ENCODE measurements around the gene SLC8A1. TPM values are rescaled to one million over a fixed set of nuclear protein-coding genes. Genes with fewer than 3 reads are reported as not detected.

Gene SLC8A1
- total RNA-seq, 1 experiment from 2014 or later, result 0.43 TPM

DNA sequence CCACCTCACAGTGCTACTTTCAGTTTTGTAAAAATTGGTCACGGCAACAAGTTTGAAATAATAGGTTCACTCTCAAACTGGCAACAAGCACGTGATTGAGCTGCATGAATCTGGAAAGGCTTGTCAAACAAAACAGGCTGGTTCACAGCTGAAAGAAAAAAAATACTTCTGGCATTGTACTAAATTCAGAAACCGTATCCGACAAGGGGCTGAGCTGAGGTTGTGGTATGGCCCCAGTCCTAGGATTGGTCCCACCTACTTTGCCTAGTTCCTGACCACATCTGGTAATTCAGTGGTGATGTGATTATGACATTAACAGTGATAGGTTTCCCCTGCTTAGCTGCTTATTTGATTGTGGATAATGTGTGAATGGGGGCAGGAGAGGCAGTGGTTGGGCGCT lies 346.3 kb downstream of the SLC8A1 start:
- TF ChIP-seq, protein P1, sequence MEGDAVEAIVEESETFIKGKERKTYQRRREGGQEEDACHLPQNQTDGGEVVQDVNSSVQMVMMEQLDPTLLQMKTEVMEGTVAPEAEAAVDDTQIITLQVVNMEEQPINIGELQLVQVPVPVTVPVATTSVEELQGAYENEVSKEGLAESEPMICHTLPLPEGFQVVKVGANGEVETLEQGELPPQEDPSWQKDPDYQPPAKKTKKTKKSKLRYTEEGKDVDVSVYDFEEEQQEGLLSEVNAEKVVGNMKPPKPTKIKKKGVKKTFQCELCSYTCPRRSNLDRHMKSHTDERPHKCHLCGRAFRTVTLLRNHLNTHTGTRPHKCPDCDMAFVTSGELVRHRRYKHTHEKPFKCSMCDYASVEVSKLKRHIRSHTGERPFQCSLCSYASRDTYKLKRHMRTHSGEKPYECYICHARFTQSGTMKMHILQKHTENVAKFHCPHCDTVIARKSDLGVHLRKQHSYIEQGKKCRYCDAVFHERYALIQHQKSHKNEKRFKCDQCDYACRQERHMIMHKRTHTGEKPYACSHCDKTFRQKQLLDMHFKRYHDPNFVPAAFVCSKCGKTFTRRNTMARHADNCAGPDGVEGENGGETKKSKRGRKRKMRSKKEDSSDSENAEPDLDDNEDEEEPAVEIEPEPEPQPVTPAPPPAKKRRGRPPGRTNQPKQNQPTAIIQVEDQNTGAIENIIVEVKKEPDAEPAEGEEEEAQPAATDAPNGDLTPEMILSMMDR (IDR thresholded peaks at IDR 0.05; ENCODE audit: insufficient read depth in 1 of 2, low read depth in 1 of 2, low read length in 1 of 2, severe bottlenecking in 1 of 2, unreplicated experiment in 1 of 2), result no peak
- no peaks in the 10 kb centered on the region for H3K4me1 Mint-ChIP-seq (ENCODE audit: low read depth, unreplicated experiment)
- no peak overlapping the region for H3K27ac Mint-ChIP-seq (ENCODE audit: unreplicated experiment)
- no peak overlapping the region for H3K4me3 Mint-ChIP-seq (ENCODE audit: unreplicated experiment)
- no peaks in the 10 kb centered on the region for H3K27me3 ChIP-seq (replicated peaks; ENCODE audit: control insufficient read depth, insufficient read depth, low read length)
- H3K4me1 ChIP-seq, result no peaks in the 10 kb centered on the region
- H3K27me3 Mint-ChIP-seq (ENCODE audit: insufficient read depth, unreplicated experiment), result peaks cover 6% of the 10 kb centered on the region
- H3K9me3 Mint-ChIP-seq (ENCODE audit: unreplicated experiment), result no peaks in the 10 kb centered on the region
- H3K9me3 ChIP-seq, result no peaks in the 10 kb centered on the region
- intact Hi-C loops (cut with micrococcal nuclease; ENCODE audit: unreplicated experiment), result no loop called here
- no TSS peak for BruUV-seq (replicated peaks)
- CTCF ChIA-PET, result no interaction called here
- POLR2A ChIA-PET, result no interaction called here
- H3K36me3 ChIP-seq (ENCODE audit: control insufficient read depth, insufficient read depth, low read length), result no peaks in the 10 kb centered on the region
- H3K36me3 Mint-ChIP-seq (ENCODE audit: insufficient read depth, unreplicated experiment), result no peaks in the 10 kb centered on the region
- DNase-seq, result no peak
- no peak overlapping the region for H3K4me3 ChIP-seq (ENCODE audit: low read depth, low read length)

- Histone ChIP-seq H3K9me3 (no peaks in the 10 kb centered on the region), H3K27me3 (replicated peaks; ENCODE audit: control insufficient read depth, insufficient read depth, low read length) (no peaks in the 10 kb centered on the region), H3K4me1 (no peaks in the 10 kb centered on the region), H3K4me3 (ENCODE audit: low read depth, low read length) (no peak overlapping the region), H3K36me3 (ENCODE audit: control insufficient read depth, insufficient read depth, low read length) (no peaks in the 10 kb centered on the region)
- Mint-ChIP-seq H3K27ac (ENCODE audit: unreplicated experiment) (no peak overlapping the region), H3K27me3 (ENCODE audit: insufficient read depth, unreplicated experiment) (peaks cover 3% of the 10 kb centered on the region), H3K9me3 (ENCODE audit: unreplicated experiment) (no peaks in the 10 kb centered on the region), H3K4me3 (ENCODE audit: unreplicated experiment) (no peak overlapping the region), H3K36me3 (ENCODE audit: insufficient read depth, unreplicated experiment) (no peaks in the 10 kb centered on the region), H3K4me1 (ENCODE audit: low read depth, unreplicated experiment) (no peaks in the 10 kb centered on the region)
- intact Hi-C loops (cut with micrococcal nuclease; ENCODE audit: unreplicated experiment), result no loop called here
- TF ChIP-seq, protein P1 (IDR thresholded peaks at IDR 0.05; ENCODE audit: insufficient read depth in 1 of 2, low read depth in 1 of 2, low read length in 1 of 2, severe bottlenecking in 1 of 2, unreplicated experiment in 1 of 2), result no peak
- CTCF ChIA-PET, result no interaction called here
- POLR2A ChIA-PET, result no interaction called here
- BruUV-seq (replicated peaks), result no TSS peak
- DNase-seq, result no peak
These were observed 348.3 kb downstream of the SLC8A1 start for GRCh38 chr2:40103590-40103989.

GRCh38 chr2:40103163-40103562 lies 348.7 kb downstream of the SLC8A1 start:
- CTCF ChIA-PET, result no interaction called here
- BruUV-seq (replicated peaks), result no TSS peak

More at GRCh38 chr2:40103163-40103562, 348.7 kb downstream of the SLC8A1 start:
- H3K36me3 Mint-ChIP-seq (ENCODE audit: insufficient read depth, unreplicated experiment), result no peaks in the 10 kb centered on the region
- intact Hi-C loops (cut with micrococcal nuclease; ENCODE audit: unreplicated experiment), result no loop called here
- no peaks in the 10 kb centered on the region for H3K4me1 Mint-ChIP-seq (ENCODE audit: low read depth, unreplicated experiment)
- H3K27ac Mint-ChIP-seq (ENCODE audit: unreplicated experiment), result no peak overlapping the region
- H3K4me3 ChIP-seq (ENCODE audit: low read depth, low read length), result no peak overlapping the region
- no peak for DNase-seq
- no peaks in the 10 kb centered on the region for H3K9me3 ChIP-seq
- H3K4me1 ChIP-seq, result no peaks in the 10 kb centered on the region
- no peaks in the 10 kb centered on the region for H3K9me3 Mint-ChIP-seq (ENCODE audit: unreplicated experiment)
- peaks cover 3% of the 10 kb centered on the region for H3K27me3 Mint-ChIP-seq (ENCODE audit: insufficient read depth, unreplicated experiment)
- no peaks in the 10 kb centered on the region for H3K36me3 ChIP-seq (ENCODE audit: control insufficient read depth, insufficient read depth, low read length)
- no peaks in the 10 kb centered on the region for H3K27me3 ChIP-seq (replicated peaks; ENCODE audit: control insufficient read depth, insufficient read depth, low read length)
- no peak overlapping the region for H3K4me3 Mint-ChIP-seq (ENCODE audit: unreplicated experiment)
- TF ChIP-seq, protein P1 (IDR thresholded peaks at IDR 0.05; ENCODE audit: insufficient read depth in 1 of 2, low read depth in 1 of 2, low read length in 1 of 2, severe bottlenecking in 1 of 2, unreplicated experiment in 1 of 2), result no peak
- POLR2A ChIA-PET, result no interaction called here

Data from Caco-2 (cell line).